DMS153 treated with DMSO at 0.1 percent for 48 hours (cell line): ENCODE data around the gene SDK2.

Source experiments
- DNase-seq: peaks from one replicate; lab custom pipeline; 2025; ENCODE audit not compliant: unreplicated experiment; lab: John Stamatoyannopoulos, UW

The SDK2 gene

DNA sequence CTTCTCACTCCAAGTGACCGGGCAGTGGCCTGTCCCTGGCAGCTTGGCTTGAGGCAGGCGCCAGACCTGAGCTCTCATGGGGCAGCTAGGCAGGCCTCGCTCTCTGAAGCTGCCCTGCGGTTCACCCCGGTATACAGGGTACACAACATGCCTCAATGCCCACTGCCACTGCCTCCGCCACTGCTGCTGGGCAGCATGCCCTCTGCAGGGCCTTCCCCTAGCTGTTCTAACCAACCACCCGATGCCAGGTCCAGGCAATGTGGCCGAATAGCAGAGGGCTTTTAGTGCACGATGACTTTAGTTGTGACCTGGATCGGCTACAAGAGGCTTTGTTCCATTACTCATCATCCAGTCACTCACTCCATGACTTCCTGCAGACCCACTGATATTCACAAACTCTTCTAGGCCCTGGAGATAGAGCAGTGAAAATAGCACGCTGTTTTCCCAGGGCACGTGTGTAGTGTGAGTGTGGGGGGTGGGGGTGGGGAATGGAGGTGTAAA, 352.2 kb downstream of the SDK2 start:
- no peak for DNase-seq

DNA sequence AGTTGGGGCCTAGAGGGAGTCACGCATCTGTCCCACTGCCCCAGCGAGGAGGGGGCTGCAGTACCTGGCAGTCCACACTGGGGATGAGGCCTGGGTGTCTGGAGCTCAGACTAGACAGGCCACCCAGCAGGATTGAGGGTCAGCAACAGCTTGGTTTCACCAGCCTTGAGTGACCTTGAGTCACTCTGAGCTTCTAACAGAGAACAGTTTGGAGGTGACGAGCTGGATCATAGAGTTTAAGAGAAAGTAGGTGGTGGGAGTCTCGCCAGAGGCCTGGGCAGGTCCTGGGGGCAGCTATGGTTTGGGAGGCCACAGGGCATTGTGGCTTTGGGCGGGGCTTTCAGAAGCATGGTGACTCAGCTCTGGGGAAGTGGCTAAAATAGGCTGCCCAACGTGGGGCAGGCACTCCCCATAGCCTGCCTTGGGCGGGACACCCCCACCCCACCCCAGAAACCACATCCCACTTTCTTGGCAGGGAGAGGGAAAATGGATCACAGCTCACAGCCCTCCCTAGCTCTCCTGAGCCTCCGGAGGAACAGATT, 352.9 kb downstream of the SDK2 start:
- no peak for DNase-seq

DNA sequence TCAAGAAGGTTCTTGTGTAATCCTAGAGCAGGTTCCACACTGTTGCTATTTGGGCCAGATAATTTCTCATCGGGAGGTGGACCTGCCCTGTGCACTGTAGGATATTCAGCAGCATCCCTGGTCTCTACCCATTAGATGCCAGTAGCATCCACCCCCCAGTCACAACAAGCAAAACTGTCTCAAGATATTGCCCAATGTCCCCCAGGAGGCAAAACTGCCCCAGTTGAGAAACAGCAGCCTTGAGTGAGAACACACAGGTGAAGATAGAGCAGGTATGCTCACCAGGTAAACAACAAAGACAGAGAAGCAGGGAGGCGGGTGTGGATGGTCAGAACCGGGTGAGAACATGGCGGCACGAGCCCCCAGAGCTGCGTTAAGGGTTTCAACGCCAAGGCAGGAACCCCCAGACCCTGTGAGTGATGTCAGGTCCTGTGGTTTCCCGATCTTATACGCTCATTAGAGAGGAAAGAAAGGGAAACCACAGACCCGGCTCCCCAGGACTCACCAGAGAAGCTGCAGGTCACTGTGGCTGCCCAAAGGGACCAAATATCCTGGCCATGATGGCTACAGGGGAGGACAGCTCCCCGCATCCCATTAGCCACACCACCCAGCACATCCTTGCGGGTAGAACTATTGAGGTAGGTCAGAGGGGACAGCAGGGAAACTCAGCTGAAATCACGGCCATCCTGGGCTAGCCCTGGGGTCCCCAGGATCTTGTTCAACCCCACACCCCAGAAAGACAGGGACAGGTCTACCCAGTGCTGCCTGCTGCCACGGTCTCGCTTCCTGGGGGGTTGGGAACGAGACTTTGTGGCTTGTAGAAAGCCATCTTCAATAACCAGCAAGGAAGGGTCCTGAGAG, 353.6 kb downstream of the SDK2 start:
- DNase-seq = no peak

DNA sequence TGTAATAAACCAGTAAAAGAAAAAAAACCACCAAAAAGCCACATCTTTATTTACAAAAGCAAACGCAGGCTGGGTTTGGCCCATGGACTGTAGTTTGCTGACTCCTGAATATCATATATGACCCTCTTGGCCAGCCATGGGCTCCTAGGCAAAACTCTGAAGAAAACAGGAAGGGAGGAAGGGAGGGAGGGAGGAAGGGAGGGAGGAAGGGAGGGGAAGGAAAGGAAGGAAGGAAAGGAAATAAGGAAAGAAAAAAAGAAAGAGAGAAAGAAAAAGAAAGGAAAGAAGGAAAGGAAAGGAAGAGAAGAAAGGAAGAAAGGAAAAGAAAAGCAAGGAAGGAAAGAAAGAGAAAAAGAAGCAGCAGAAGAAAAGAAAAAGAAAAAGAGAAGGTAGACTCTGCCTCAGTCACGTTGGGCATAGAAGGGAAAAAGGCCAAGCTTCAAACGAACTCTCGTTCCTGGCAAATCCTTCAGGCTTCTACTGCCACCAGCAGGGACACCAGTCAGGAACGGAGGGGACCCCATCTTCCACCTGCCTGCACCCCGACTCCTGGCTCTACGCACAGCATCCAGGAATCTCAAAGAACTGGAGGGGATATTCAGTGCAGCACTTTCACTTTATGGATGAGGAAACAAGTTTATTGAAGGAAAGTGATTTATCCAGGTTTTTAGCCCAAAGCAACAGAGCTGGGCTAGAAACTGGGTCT, 354.5 kb downstream of the SDK2 start:
- DNase-seq = no peak

DNA sequence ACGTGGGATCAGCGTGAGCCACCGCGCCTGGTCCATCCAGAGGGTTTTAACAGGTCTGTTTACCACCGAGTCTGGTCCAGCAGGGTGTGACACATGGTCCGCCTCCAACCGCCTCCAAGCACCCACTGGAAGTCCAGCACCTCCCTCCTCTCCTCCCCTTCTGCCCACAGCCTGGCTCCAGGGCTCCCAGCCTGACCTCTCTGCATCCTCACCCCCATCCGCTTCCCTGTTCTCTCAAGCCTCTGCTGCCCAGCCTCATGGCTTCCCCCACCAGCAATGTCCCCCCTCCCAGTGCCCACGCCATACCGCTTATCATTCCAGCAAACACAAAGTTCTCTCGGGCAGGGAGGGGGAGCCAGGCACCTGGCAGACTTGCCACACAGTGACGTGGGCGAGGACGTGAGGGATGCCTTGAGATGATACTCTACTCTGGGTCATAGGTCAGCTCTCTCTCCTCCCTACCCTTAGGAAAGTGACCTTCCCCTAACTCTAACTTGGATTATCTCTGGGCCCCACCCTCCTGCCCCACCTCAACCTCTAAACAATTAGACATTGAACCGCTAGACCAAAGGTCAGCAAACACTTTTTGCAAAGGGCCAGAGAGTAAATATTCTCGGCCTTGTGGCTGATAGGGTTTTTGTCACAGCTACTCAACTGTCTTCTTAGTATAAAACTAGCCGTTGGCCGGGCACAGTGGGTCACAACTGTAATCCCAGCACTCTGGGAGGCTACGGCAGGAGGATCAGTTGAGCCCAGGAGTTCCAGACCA, 355.5 kb downstream of the SDK2 start:
- no peak for DNase-seq

DNA sequence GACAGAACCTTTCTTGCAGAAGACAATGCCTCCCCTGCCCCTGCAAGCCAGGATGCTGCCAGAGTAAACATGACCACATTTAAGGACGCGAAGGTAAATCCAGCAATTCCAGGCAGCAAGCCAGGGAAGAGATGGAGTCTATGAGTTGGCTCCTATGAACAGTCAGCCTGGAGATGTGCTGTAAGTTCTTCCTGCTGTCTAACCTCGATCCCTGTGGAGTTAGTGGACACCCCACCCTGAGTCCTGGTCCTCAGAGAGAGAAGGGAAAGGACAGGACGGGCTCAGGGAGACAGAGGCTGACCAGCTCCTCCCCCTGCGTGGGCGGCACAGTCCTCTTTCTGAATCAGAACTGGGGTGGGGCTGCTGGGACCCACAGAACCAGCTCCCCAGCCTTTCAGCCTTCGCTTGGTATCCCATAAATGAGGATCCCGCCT, 357.4 kb downstream of the SDK2 start:
- DNase-seq = no peak

DNA sequence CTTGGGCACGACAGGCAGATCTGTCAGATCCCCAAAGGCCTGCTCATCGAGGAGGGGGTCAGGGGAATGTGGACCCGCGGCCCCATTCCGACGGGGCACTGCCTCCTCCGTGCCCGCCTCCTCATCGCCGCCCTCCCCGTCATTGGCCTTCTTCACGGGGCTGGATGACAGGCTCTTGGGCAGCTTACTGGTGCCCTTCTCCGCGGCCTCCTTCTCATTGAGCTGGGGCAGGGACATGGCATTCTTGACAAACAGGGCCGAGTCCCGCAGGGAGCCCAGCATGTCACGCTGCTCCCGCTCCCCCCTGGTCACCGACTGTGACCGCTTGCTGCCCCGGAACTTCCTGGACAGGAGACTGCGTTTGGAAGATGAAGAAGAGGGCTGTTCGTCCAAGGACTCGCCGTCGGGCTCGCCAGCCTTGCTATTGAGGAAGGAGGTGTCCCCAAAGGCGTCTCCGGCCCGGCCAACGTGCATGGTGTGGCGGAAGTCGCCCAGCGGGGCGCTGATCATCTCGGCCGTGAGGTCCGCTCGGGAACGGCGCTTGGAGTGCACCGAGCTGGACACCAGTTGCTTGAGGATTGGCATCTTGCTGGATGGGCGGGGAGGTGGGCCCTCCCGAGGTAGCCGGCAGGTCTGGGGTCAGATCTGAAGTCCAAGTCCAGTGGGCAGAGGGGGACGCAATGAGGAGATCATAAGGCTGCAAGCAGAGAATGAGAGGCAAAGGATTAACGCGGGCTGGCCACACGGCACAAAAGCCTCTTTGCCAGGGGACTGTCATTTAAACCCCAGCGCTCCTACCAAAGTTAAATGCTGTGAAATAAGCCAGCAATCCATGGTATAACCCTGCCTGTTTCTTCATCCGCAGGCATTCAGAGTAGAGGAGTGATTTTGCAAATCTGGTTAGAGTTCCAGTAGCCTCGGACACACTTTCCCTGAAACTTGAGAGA, 358.1 kb downstream of the SDK2 start:
- no peak for DNase-seq

DNA sequence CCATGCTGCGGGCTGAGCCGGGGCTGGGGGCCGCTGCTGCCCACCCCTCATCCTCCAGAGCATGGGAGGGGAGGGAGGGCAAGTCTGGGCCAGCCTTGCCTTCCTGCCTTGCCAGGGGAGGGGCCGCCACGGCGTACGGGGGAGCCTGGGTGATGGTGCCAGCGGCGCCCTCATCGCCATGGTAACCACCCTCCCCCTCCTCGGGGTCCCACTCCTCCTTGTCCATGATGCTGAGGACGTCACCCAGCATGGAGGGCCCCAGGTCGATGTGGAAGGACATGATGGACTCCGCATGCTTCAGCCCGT, 358.7 kb downstream of the SDK2 start:
- no peak for DNase-seq

DNA sequence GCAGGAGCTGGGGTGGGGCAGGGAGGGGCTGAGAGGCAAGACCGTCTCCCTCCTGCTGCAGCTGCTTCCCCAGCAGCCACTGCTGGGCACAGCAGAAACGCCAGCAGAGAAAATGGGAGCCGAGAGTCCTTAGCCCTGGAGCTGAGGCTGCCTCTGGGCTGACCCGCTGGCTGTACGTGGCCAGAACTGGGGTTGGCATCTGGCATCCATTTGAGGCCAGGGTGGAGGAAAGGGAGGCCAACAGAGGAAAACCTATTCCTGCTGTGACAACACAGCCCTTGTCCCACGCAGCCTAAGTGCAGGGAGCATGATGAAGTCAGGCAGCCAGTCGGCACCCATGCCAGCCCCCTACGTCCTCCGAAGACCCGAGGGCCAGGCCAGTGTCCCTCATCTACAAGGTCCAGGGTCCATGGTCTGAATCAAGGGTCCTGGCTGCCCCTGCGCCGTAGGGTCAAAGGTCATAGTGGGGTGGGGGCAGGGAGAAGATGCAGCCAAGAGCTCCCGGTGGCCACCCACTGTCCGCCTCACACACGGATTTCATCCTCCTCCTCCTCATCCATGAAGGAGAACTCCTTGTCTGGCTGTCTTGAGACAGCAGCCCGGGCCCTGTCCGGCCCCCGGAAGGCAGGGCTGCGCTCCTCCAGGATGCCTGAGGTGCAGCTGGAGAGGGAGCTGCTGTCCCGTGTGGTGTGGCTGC, 359.2 kb downstream of the SDK2 start:
- no peak for DNase-seq
